HFFc6 (cell line): ENCODE data around the gene RIMBP3B. TPM values are rescaled to one million over a fixed set of nuclear protein-coding genes. Genes with fewer than 3 reads are reported as not detected.
"Not testable (repeated sequence)": the region's sequence is repeated elsewhere in the genome, so short reads cannot be mapped to it uniquely, and the experiment has no call there.

Experiments
- DNase-seq: peaks from one replicate; pipeline ENCODE4 v3.0.0-alpha.2; 2018
- H3K27ac Mint-ChIP-seq: 2 replicates; pipeline ENCODE4 v1.8.0; 2020; ENCODE audit warnings: mild to moderate bottlenecking, mixed read lengths
- H3K27me3 Mint-ChIP-seq: 2 replicates; pipeline ENCODE4 v1.8.0; 2021; ENCODE audit warnings: mild to moderate bottlenecking, moderate library complexity, mixed read lengths; ENCODE audit not compliant: insufficient read depth
- H3K36me3 Mint-ChIP-seq: 2 replicates; pipeline ENCODE4 v1.8.0; 2021; ENCODE audit warnings: low read depth, mixed read lengths
- H3K4me1 Mint-ChIP-seq: 2 replicates; pipeline ENCODE4 v1.8.0; 2020; ENCODE audit warnings: low read depth, mixed read lengths
- H3K4me3 Mint-ChIP-seq: 2 replicates; pipeline ENCODE4 v1.8.0; 2020; ENCODE audit warnings: mild to moderate bottlenecking, moderate library complexity, mixed read lengths
- H3K9me3 Mint-ChIP-seq: 2 replicates; pipeline ENCODE4 v1.8.0; 2020; ENCODE audit warnings: mild to moderate bottlenecking, mixed read lengths
- total RNA-seq, 6 experiments: library from RNA; stranded (reverse); fragmentation: NEBNext Ultra II Directional; extraction: Animal tissue kit (Norgen Biotek cat#: 25700); gene quantifications; 2 replicates in 1 of 6; 3 replicates in 5 of 6; pipeline ENCODE4 v1.2.3, GENCODE V29; 2021

Gene RIMBP3B
- total RNA-seq, 6 experiments from 2014 or later = 0.17 to 0.43 (median 0.33) TPM

DNA sequence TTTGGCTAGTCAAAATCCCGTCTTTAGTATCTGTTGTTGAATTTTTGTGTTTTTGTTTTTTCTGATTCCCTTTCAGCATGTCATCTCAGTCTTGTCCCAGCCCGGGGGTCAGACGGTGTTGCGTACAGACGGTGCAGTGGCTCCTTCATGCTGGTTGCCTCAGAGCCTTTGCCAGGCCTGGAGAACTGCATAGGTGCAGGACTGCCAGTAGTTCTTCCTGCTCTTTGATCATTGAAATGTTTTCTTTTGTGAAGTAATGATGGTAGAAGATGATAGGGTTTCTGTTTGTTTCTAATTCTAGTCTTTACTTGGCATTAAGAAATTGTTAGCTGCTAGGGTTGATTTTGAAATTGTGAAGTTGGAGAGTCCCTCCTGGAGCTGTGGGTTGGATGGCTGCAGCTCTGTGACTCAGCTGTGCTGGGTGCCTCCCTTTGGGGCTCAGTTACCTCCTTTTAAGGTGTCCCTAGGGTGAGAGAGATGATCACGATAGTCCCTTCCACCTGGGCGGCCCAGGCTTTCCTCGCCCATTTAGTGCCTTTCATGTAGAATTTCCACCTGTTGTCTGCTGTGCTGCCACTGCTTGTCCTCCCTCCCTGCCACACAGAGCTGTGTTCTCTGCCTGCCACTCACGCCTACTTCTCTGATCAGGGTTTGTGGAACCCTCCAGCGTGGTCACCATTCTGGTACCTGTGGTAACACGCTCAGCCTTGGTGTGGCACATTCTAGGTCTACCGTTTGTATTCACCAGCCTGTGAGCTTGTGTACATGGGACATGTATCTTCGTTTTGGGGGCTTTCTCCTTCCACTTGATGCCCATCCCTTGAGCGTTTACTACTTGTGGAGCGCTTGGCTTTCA, 51.1 kb downstream of the RIMBP3B start:
- not testable (repeated sequence) for H3K27me3 Mint-ChIP-seq, DNase-seq, H3K4me3 Mint-ChIP-seq, H3K36me3 Mint-ChIP-seq, H3K27ac Mint-ChIP-seq, H3K4me1 Mint-ChIP-seq, H3K9me3 Mint-ChIP-seq

- H3K4me3 Mint-ChIP-seq, H3K27ac Mint-ChIP-seq, H3K36me3 Mint-ChIP-seq, H3K27me3 Mint-ChIP-seq, DNase-seq, H3K4me1 Mint-ChIP-seq, H3K9me3 Mint-ChIP-seq: not testable (repeated sequence)
Measured at GRCh38 chr22:21435998-21436810, 52.7 kb downstream of the RIMBP3B start.

DNA sequence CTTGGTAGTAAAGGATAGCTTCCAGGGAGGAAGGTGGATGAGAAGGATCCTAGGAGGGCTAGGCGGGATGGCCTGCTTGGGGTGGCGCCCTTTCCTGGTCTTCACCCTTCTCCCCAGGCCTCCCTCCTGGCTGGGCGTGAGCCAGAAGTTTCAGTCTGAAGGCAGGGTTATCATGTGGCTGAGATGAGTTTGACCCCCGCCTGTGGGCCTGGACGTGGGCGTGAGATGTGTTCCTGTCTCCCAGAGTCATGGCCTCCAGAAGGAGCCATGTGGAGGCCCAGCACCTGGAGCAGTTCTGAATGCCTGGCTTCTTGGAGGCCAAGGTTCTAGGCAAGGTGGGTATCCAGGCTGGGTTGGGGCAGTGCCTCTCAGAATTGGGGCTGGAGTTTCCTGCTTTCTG, 54.5 kb downstream of the RIMBP3B start:
- not testable (repeated sequence) for H3K4me3 Mint-ChIP-seq, H3K27ac Mint-ChIP-seq, H3K36me3 Mint-ChIP-seq, H3K27me3 Mint-ChIP-seq, H3K4me1 Mint-ChIP-seq, H3K9me3 Mint-ChIP-seq, DNase-seq

Other genes with a start within 250 kb of the RIMBP3B start
- 1 to 10 TPM; 2.0 to 2.2 (median 2.1) TPM for gene HIC2, start 33.6 kb downstream of the RIMBP3B start, total RNA-seq
- gene TMEM191C, start 83.6 kb downstream of the RIMBP3B start, total RNA-seq = 1 to 10 TPM in 2 of 6 experiments, under 1 TPM in 4; 0.38 to 1.6 (median 0.56) TPM
- under 1 TPM in 5 of 6 experiments, not detected in 1; 0.16 to 0.43 (median 0.29) TPM for gene RIMBP3C, start 167.7 kb downstream of the RIMBP3B start, total RNA-seq
- 10 to 100 TPM; 82.7 to 93.3 (median 88.7) TPM for gene UBE2L3, start 184.0 kb downstream of the RIMBP3B start, total RNA-seq
- gene YDJC, start 246.3 kb downstream of the RIMBP3B start, total RNA-seq = 10 to 100 TPM; 18.6 to 29.5 (median 20.0) TPM
- under 1 TPM; 0.16 to 0.33 (median 0.23) TPM for gene CCDC116, start 249.0 kb downstream of the RIMBP3B start, total RNA-seq